GM12891 (cell line): Measurements from ENCODE around the gene CRAT.

Source experiments
- DNase-seq: peaks from one replicate; pipeline ENCODE4 v3.0.0; 2011; ENCODE audit warnings: low spot score; ENCODE audit not compliant: insufficient read length
- FAIRE-seq: peaks from 2 replicates; lab custom pipeline; 2011; peaks lifted over from hg19 to GRCh38; lab: Jason Lieb, UNC
- PAX5 ChIP-seq: IDR thresholded peaks from 2 replicates; pipeline ENCODE4 v1.6.1; 2011; ENCODE audit warnings: low read length, moderate library complexity, mild to moderate bottlenecking; ENCODE audit not compliant: insufficient read depth, severe bottlenecking
- POLR2A ChIP-seq: IDR thresholded peaks from 2 replicates; pipeline ENCODE4 v1.6.1; 2011; ENCODE audit warnings: low read depth, low read length, control low read depth
- POLR2AphosphoS5 ChIP-seq: IDR thresholded peaks from 2 replicates; pipeline ENCODE4 v1.6.1; 2011; ENCODE audit warnings: low read depth, low read length, control low read depth
- POU2F2 ChIP-seq: IDR thresholded peaks from 2 replicates; pipeline ENCODE4 v1.6.1; 2011; ENCODE audit warnings: low read depth, mild to moderate bottlenecking, control low read depth, low read length, moderate library complexity
- SPI1 ChIP-seq: IDR thresholded peaks from 2 replicates; pipeline ENCODE4 v1.6.1; 2011; ENCODE audit warnings: low read depth, low read length, control low read depth
- TAF1 ChIP-seq: IDR thresholded peaks from 2 replicates; pipeline ENCODE4 v1.6.1; 2011; ENCODE audit warnings: low read depth, low read length, control low read depth

Gene CRAT

GRCh38 chr9:129109952-129110739, 447 bp downstream of the CRAT start:
- DNase-seq (no peak), FAIRE-seq (no peak)
- no peak for TF ChIP-seq POU2F2
- no peak for TF ChIP-seq PAX5
- TF ChIP-seq POLR2AphosphoS5: no peak
- TF ChIP-seq TAF1: no peak
- TF ChIP-seq POLR2A: no peak

GRCh38 chr9:129109537-129109903, 1.1 kb downstream of the CRAT start:
- TF ChIP-seq POLR2A (no peak), SPI1 (no peak), TAF1 (no peak), PAX5 (no peak), POLR2AphosphoS5 (no peak), POU2F2 (no peak)
- no peak for FAIRE-seq
- no peak for DNase-seq

GRCh38 chr9:129108805-129109536, 1.6 kb downstream of the CRAT start:
- FAIRE-seq: no peak

GRCh38 chr9:129108083-129108804, 2.3 kb downstream of the CRAT start:
- no peak for TF ChIP-seq POLR2AphosphoS5
- TF ChIP-seq SPI1: no peak
- no peak for TF ChIP-seq POU2F2
- no peak for TF ChIP-seq TAF1
- no peak for TF ChIP-seq PAX5
- no peak for TF ChIP-seq POLR2A
- no peak for DNase-seq
- FAIRE-seq: no peak

More at GRCh38 chr9:129108805-129109536, 1.6 kb downstream of the CRAT start:
- TF ChIP-seq POLR2AphosphoS5: no peak
- TF ChIP-seq TAF1: no peak
- TF ChIP-seq POLR2A: no peak
- no peak for TF ChIP-seq PAX5
- TF ChIP-seq SPI1: no peak
- TF ChIP-seq POU2F2: no peak
- no peak for DNase-seq

- FAIRE-seq (no peak), DNase-seq (no peak)
- no peak for TF ChIP-seq SPI1
- TF ChIP-seq POLR2A: no peak
- TF ChIP-seq POU2F2: no peak
- TF ChIP-seq TAF1: no peak
- no peak for TF ChIP-seq POLR2AphosphoS5
- TF ChIP-seq PAX5: no peak
Measured at GRCh38 chr9:129107651-129108050, 2.9 kb downstream of the CRAT start.

GRCh38 chr9:129105857-129106694, 4.5 kb downstream of the CRAT start:
- DNase-seq (no peak), FAIRE-seq (no peak)
- no peak for TF ChIP-seq PAX5
- no peak for TF ChIP-seq SPI1
- TF ChIP-seq TAF1: no peak
- no peak for TF ChIP-seq POLR2AphosphoS5

- TF ChIP-seq TAF1: no peak
- no peak for TF ChIP-seq POLR2A
- no peak for TF ChIP-seq POU2F2
- no peak for TF ChIP-seq SPI1
- no peak for TF ChIP-seq PAX5
- no peak for TF ChIP-seq POLR2AphosphoS5
- FAIRE-seq (no peak), DNase-seq (no peak)
Measured at GRCh38 chr9:129104051-129104450, 6.5 kb downstream of the CRAT start.

- DNase-seq (no peak), FAIRE-seq (no peak)
Measured at GRCh38 chr9:129103595-129103965, 7.0 kb downstream of the CRAT start.

More at GRCh38 chr9:129103595-129103965, 7.0 kb downstream of the CRAT start:
- no peak for TF ChIP-seq POLR2A
- TF ChIP-seq SPI1: no peak
- no peak for TF ChIP-seq POU2F2
- no peak for TF ChIP-seq PAX5
- TF ChIP-seq TAF1: no peak
- TF ChIP-seq POLR2AphosphoS5: no peak
